Smooth muscle cell (in vitro differentiated cells): ENCODE data around the gene NAB2. TPM values are rescaled to one million over a fixed set of nuclear protein-coding genes. Genes with fewer than 3 reads are reported as not detected.

ENCODE experiments used
- DNase-seq: peaks from one replicate; lab custom pipeline; 2025; ENCODE audit not compliant: unreplicated experiment; lab: John Stamatoyannopoulos, UW
- H2AFZ ChIP-seq: fragments of 200-600 bp; sonication (generic); 2 replicates; pipeline ENCODE4 v1.6.0; 2016; ENCODE audit warnings: antibody characterized with exemption, low read depth, mild to moderate bottlenecking
- H3F3A ChIP-seq: fragments of 200-600 bp; sonication (generic); 2 replicates; pipeline ENCODE4 v1.6.0; 2017; ENCODE audit warnings: antibody characterized with exemption, low read depth
- H3K27ac ChIP-seq: fragments of 200-600 bp; sonication (generic); 2 replicates; pipeline ENCODE4 v1.5.1; 2016; ENCODE audit warnings: low read depth, mild to moderate bottlenecking
- H3K27me3 ChIP-seq: fragments of 200-600 bp; sonication (generic); 2 replicates; pipeline ENCODE4 v1.6.1; 2016; ENCODE audit warnings: low read depth, mild to moderate bottlenecking
- H3K36me3 ChIP-seq: fragments of 200-600 bp; sonication (generic); 2 replicates; pipeline ENCODE4 v1.5.1; 2016; ENCODE audit warnings: low read depth
- H3K4me1 ChIP-seq: fragments of 200-600 bp; sonication (generic); 2 replicates; pipeline ENCODE4 v1.5.1; 2016; ENCODE audit warnings: low read depth
- H3K4me2 ChIP-seq: fragments of 200-600 bp; sonication (generic); 2 replicates; pipeline ENCODE4 v1.6.0; 2016; ENCODE audit warnings: mild to moderate bottlenecking
- H3K4me3 ChIP-seq: fragments of 200-600 bp; sonication (generic); 2 replicates; pipeline ENCODE4 v1.5.1; 2016; ENCODE audit warnings: mild to moderate bottlenecking
- H3K79me2 ChIP-seq: fragments of 200-600 bp; sonication (generic); 2 replicates; pipeline ENCODE4 v1.6.0; 2016; ENCODE audit warnings: low read depth, mild to moderate bottlenecking
- H3K9ac ChIP-seq: fragments of 200-600 bp; sonication (generic); 2 replicates; pipeline ENCODE4 v1.6.0; 2016; ENCODE audit warnings: low read depth
- H3K9me3 ChIP-seq: fragments of 200-600 bp; sonication (generic); replicated peaks from 2 replicates; pipeline ENCODE4 v1.5.1; 2016; ENCODE audit warnings: low read depth
- H4K20me1 ChIP-seq: fragments of 200-600 bp; sonication (generic); 2 replicates; pipeline ENCODE4 v1.6.0; 2016; ENCODE audit warnings: low read depth
- CTCF ChIP-seq: fragments of 200-600 bp; sonication (generic); IDR thresholded peaks from 2 replicates; pipeline ENCODE4 v1.5.1; 2017; ENCODE audit warnings: borderline replicate concordance, mild to moderate bottlenecking, antibody characterized with exemption; ENCODE audit not compliant: insufficient read depth, poor library complexity, severe bottlenecking
- WGBS: methylation state at CpG from one replicate; pipeline ENCODE4 v1.1.7; 2016; ENCODE audit warnings: low lambda C conversion rate; 5-methylcytosine and 5-hydroxymethylcytosine counted together
- polyA plus RNA-seq: library from polyadenylated mRNA; unstranded; fragments of >200 nt; fragmentation: Nextera tagmentation; extraction: Ambion mirVana; gene quantifications from 2 replicates; pipeline ENCODE4 v1.2.1, GENCODE V29; 2016
- total RNA-seq: library from RNA; depleted of rRNA; stranded (reverse); fragments of >200 nt; gene quantifications from 2 replicates; pipeline ENCODE4 v1.2.3, GENCODE V29; 2014

NAB2 gene
- total and polyA plus RNA-seq, 2 experiments from 2014 or later = 39.7 to 58.3 TPM

GRCh38 chr12:57127726-57128518 lies 39.0 kb downstream of the NAB2 start, which contains the start of gene LRP1:
LRP1 (plus strand) TSS chr12:57128483; CDS start chr12:57128965, 482 bp downstream.
- peak within 1 kb of the TSS; percentile 91 for H3K9ac ChIP-seq
- peaks cover 34% of the 10 kb centered on the region for H3K4me1 ChIP-seq
- TF ChIP-seq CTCF = no peak
- H3F3A ChIP-seq = peaks cover 13% of the 10 kb centered on the region
- H3K4me3 ChIP-seq = peak within 1 kb of the TSS; percentile 97
- H2AFZ ChIP-seq = peak within 1 kb of the TSS; percentile 96
- H3K27me3 ChIP-seq = no peaks in the 10 kb centered on the region
- H3K27ac ChIP-seq = peak within 1 kb of the TSS; percentile 92
- under 1% methylated on average over 18 of the region's 57 CpGs for WGBS
- no peaks in the 10 kb centered on the region for H3K9me3 ChIP-seq
- H3K36me3 ChIP-seq = no peaks in the 10 kb centered on the region
- peak; percentile 95 for DNase-seq
- H4K20me1 ChIP-seq = peaks cover 37% of the 10 kb centered on the region
- peaks cover 47% of the 10 kb centered on the region for H3K79me2 ChIP-seq
- H3K4me2 ChIP-seq = peak within 1 kb of the TSS; percentile 100

- Histone ChIP-seq H3K4me2 (peak overlapping the region; percentile 100), H4K20me1 (peaks cover 44% of the 10 kb centered on the region), H3K27me3 (no peaks in the 10 kb centered on the region), H3K9me3 (no peaks in the 10 kb centered on the region), H3K27ac (peak overlapping the region; percentile 92), H3K4me3 (peak overlapping the region; percentile 97), H3F3A (peaks cover 13% of the 10 kb centered on the region), H3K36me3 (no peaks in the 10 kb centered on the region), H3K4me1 (peaks cover 37% of the 10 kb centered on the region), H3K9ac (peak overlapping the region; percentile 79), H3K79me2 (peaks cover 53% of the 10 kb centered on the region), H2AFZ (no peak overlapping the region)
- no peak for DNase-seq
- TF ChIP-seq CTCF = no peak
- WGBS = 3% methylated on average over 10 of the region's 35 CpGs
These were observed 39.8 kb downstream of the NAB2 start for GRCh38 chr12:57128519-57129247.

GRCh38 chr12:57129321-57129842 lies 40.5 kb downstream of the NAB2 start:
- peaks cover 13% of the 10 kb centered on the region for H3F3A ChIP-seq
- H3K79me2 ChIP-seq = peaks cover 60% of the 10 kb centered on the region
- H2AFZ ChIP-seq = no peak overlapping the region
- H3K4me1 ChIP-seq = peaks cover 40% of the 10 kb centered on the region
- H3K36me3 ChIP-seq = no peaks in the 10 kb centered on the region
- H3K4me3 ChIP-seq = peak overlapping the region; percentile 97
- 3% methylated on average over 10 of the region's 12 CpGs for WGBS
- H4K20me1 ChIP-seq = peaks cover 51% of the 10 kb centered on the region
- no peak for DNase-seq
- H3K27ac ChIP-seq = peak overlapping the region; percentile 92
- H3K27me3 ChIP-seq = no peaks in the 10 kb centered on the region
- no peak for TF ChIP-seq CTCF
- peak overlapping the region; percentile 100 for H3K4me2 ChIP-seq
- no peaks in the 10 kb centered on the region for H3K9me3 ChIP-seq
- H3K9ac ChIP-seq = peak overlapping the region; percentile 79
